H1 (cell line): ENCODE measurements around the gene SUOX. TPM values are rescaled to one million over a fixed set of nuclear protein-coding genes. Genes with fewer than 3 reads are reported as not detected.

ENCODE experiments used
- CTCF ChIA-PET: fragments of 300-600 bp; sonication (Branson Sonifier 250); formaldehyde crosslinking; loops from one replicate; lab custom pipeline; 2021; ENCODE audit not compliant: partially characterized antibody; lab: Charles Lee
- POLR2A ChIA-PET: fragments of 300-600 bp; sonication (Branson Sonifier 250); formaldehyde crosslinking; loops from one replicate; lab custom pipeline; 2021; ENCODE audit warnings: inconsistent platforms; ENCODE audit not compliant: partially characterized antibody; lab: Charles Lee
- DNase-seq, 2 experiments: peaks; one replicate each; pipeline versions ENCODE4 v3.0.0 to v3.0.0-alpha.2; 2010 to 2022; ENCODE audit warnings: low spot score in 2 of 2, low read depth in 1 of 2, mixed read lengths in 1 of 2
- FAIRE-seq: peaks from 2 replicates; lab custom pipeline; 2011; peaks lifted over from hg19 to GRCh38; lab: Jason Lieb, UNC
- H2AFZ ChIP-seq: 2 replicates; pipeline ENCODE4 v1.8.1; 2012; ENCODE audit warnings: low read length, inconsistent platforms
- H2AK5ac ChIP-seq: 2 replicates; pipeline ENCODE4 v1.6.1; 2013; ENCODE audit warnings: low read depth, low read length
- H2BK120ac ChIP-seq: replicated peaks from 2 replicates; pipeline ENCODE3; 2013; ENCODE audit warnings: low read depth, low read length, inconsistent platforms
- H2BK12ac ChIP-seq: 2 replicates; pipeline ENCODE4 v1.6.1; 2013; ENCODE audit warnings: low read depth, low read length
- H2BK15ac ChIP-seq: 2 replicates; pipeline ENCODE4 v1.6.1; 2013; ENCODE audit warnings: low read length
- H2BK20ac ChIP-seq: 2 replicates; pipeline ENCODE4 v1.6.1; 2013; ENCODE audit warnings: low read length
- H2BK5ac ChIP-seq: 2 replicates; pipeline ENCODE4 v1.6.1; 2013; ENCODE audit warnings: low read depth, low read length
- H3K14ac ChIP-seq: 2 replicates; pipeline ENCODE4 v1.6.1; 2013; ENCODE audit warnings: inconsistent platforms; ENCODE audit not compliant: insufficient read length
- H3K18ac ChIP-seq: 2 replicates; pipeline ENCODE4 v1.6.1; 2013; ENCODE audit warnings: low read length; ENCODE audit errors: extremely low read depth
- H3K23ac ChIP-seq: 2 replicates; pipeline ENCODE4 v1.6.1; 2013; ENCODE audit warnings: inconsistent platforms; ENCODE audit not compliant: insufficient read length
- H3K23me2 ChIP-seq: 2 replicates; pipeline ENCODE4 v1.6.1; 2013; ENCODE audit warnings: low read depth, low read length
- H3K27ac ChIP-seq: 2 replicates; pipeline ENCODE4 v1.6.1; 2011; ENCODE audit warnings: low read depth, low read length, inconsistent platforms
- H3K27me3 ChIP-seq, 4 experiments: replicated peaks in 1 of 4; 1 replicate in 1 of 4; 2 replicates in 3 of 4; pipeline versions ENCODE4 v1.6.1 to v1.8.1; 2011 to 2013; ENCODE audit warnings: low read length in 3 of 4, mild to moderate bottlenecking in 3 of 4, inconsistent platforms in 2 of 4, mixed read lengths in 2 of 4, moderate library complexity in 1 of 4; ENCODE audit not compliant: control insufficient read depth in 3 of 4, insufficient read depth in 3 of 4; ENCODE audit errors: extremely low read depth in 1 of 4
- H3K36me3 ChIP-seq, 4 experiments: 2 replicates each; pipeline versions ENCODE4 v1.6.1 to v1.8.1; 2011 to 2013; ENCODE audit warnings: mild to moderate bottlenecking in 4 of 4, low read length in 3 of 4, moderate library complexity in 2 of 4, control low read depth in 1 of 4, inconsistent platforms in 1 of 4; ENCODE audit not compliant: insufficient read depth in 4 of 4, control insufficient read depth in 2 of 4
- H3K4ac ChIP-seq: replicated peaks from 2 replicates; pipeline ENCODE3; 2013; ENCODE audit warnings: low read length, low read depth, mixed read lengths, inconsistent platforms; ENCODE audit not compliant: insufficient read length
- H3K4me1 ChIP-seq, 4 experiments: replicated peaks in 1 of 4; 1 replicate in 1 of 4; 2 replicates in 3 of 4; pipeline versions ENCODE4 v1.6.1 to v1.8.1; 2011 to 2013; ENCODE audit warnings: low read length in 3 of 4, inconsistent platforms in 2 of 4, mixed read lengths in 1 of 4; ENCODE audit not compliant: insufficient read depth in 4 of 4, control insufficient read depth in 3 of 4
- H3K4me2 ChIP-seq, 2 experiments: 2 replicates each; pipeline versions ENCODE4 v1.6.1 to v1.8.1; 2011 to 2013; ENCODE audit warnings: low read depth in 2 of 2, low read length in 2 of 2, control low read depth in 1 of 2, inconsistent platforms in 1 of 2, mild to moderate bottlenecking in 1 of 2; ENCODE audit not compliant: insufficient read depth in 1 of 2
- H3K4me3 ChIP-seq, 4 experiments: fragments of 200-600, 300-600 bp in 1 of 4; sonication (generic), shearing (Covaris generic), sonication (Bioruptor Twin) in 1 of 4; 2 replicates each; pipeline versions ENCODE4 v1.5.1 to v1.8.1; 2011 to 2016; ENCODE audit warnings: low read length in 4 of 4, low read depth in 3 of 4, control low read depth in 2 of 4, inconsistent platforms in 2 of 4, mild to moderate bottlenecking in 2 of 4, mixed read lengths in 1 of 4, moderate library complexity in 1 of 4; ENCODE audit not compliant: insufficient read depth in 2 of 4; ENCODE audit errors: extremely low read depth in 1 of 4
- H3K56ac ChIP-seq: replicated peaks from 2 replicates; pipeline ENCODE3; 2013; ENCODE audit warnings: low read depth, mild to moderate bottlenecking, mixed read lengths, low read length, inconsistent platforms; ENCODE audit not compliant: insufficient read length
- H3K79me1 ChIP-seq: 2 replicates; pipeline ENCODE4 v1.6.1; 2013; ENCODE audit warnings: low read depth, low read length, control low read depth
- H3K79me2 ChIP-seq, 2 experiments: 2 replicates each; pipeline versions ENCODE4 v1.6.1 to v1.8.1; 2012 to 2013; ENCODE audit warnings: low read length in 2 of 2, mild to moderate bottlenecking in 2 of 2, inconsistent platforms in 1 of 2; ENCODE audit not compliant: insufficient read depth in 2 of 2, control insufficient read depth in 1 of 2
- H3K9ac ChIP-seq, 4 experiments: replicated peaks in 1 of 4; 1 replicate in 1 of 4; 2 replicates in 3 of 4; pipeline versions ENCODE4 v1.6.1 to v1.8.1; 2011 to 2013; ENCODE audit warnings: low read depth in 3 of 4, low read length in 3 of 4, control low read depth in 2 of 4, mild to moderate bottlenecking in 2 of 4, moderate library complexity in 2 of 4, inconsistent platforms in 1 of 4; ENCODE audit errors: extremely low read depth in 1 of 4
- H3K9me3 ChIP-seq, 2 experiments: 2 replicates each; pipeline versions ENCODE4 v1.6.1 to v1.8.1; 2012 to 2013; ENCODE audit warnings: mild to moderate bottlenecking in 2 of 2, moderate library complexity in 2 of 2, control low read depth in 1 of 2, inconsistent platforms in 1 of 2, low read depth in 1 of 2, low read length in 1 of 2, mixed read lengths in 1 of 2; ENCODE audit not compliant: insufficient read depth in 2 of 2
- H4K20me1 ChIP-seq, 2 experiments: replicated peaks in 1 of 2; 2 replicates each; pipeline versions ENCODE3 to v1.8.1; 2011 to 2013; ENCODE audit warnings: inconsistent platforms in 2 of 2, low read length in 2 of 2, mild to moderate bottlenecking in 1 of 2; ENCODE audit not compliant: insufficient read depth in 2 of 2, control insufficient read depth in 1 of 2
- H4K5ac ChIP-seq: 2 replicates; pipeline ENCODE4 v1.6.1; 2013; ENCODE audit warnings: low read length, low read depth, mixed read lengths, inconsistent platforms; ENCODE audit not compliant: insufficient read length
- H4K8ac ChIP-seq: 2 replicates; pipeline ENCODE4 v1.8.0; 2013; ENCODE audit warnings: mild to moderate bottlenecking, moderate library complexity, low read length, inconsistent platforms; ENCODE audit not compliant: insufficient read depth; ENCODE audit errors: extremely low read depth
- H4K91ac ChIP-seq: replicated peaks from 2 replicates; pipeline ENCODE3; 2013; ENCODE audit warnings: low read length, mixed read lengths, inconsistent platforms; ENCODE audit not compliant: insufficient read length
- CTCF ChIP-seq, 3 experiments: IDR thresholded peaks; 1 replicate in 2 of 3; 2 replicates in 1 of 3; pipeline versions ENCODE4 v1.5.1 to v1.6.1; 2011; ENCODE audit warnings: low read length in 3 of 3, mild to moderate bottlenecking in 3 of 3, inconsistent platforms in 2 of 3, low read depth in 1 of 3, moderate library complexity in 1 of 3; ENCODE audit not compliant: insufficient read depth in 1 of 3; ENCODE audit errors: control extremely low read depth in 1 of 3
- EZH2 ChIP-seq: fragments of 200-600 bp; sonication (generic); IDR thresholded peaks from 2 replicates; pipeline ENCODE4 v1.7.1; 2012; ENCODE audit warnings: low read depth, mild to moderate bottlenecking, moderate library complexity, low read length, inconsistent platforms; ENCODE audit not compliant: severe bottlenecking
- RAD21 ChIP-seq, 2 experiments: IDR thresholded peaks in 1 of 2; conservative IDR thresholded peaks in 1 of 2; 2 replicates each; pipeline ENCODE4 v1.6.1; 2011; ENCODE audit warnings: low read depth in 2 of 2, low read length in 2 of 2, improper control_type of control experiment in 1 of 2, inconsistent platforms in 1 of 2, mild to moderate bottlenecking in 1 of 2, moderate library complexity in 1 of 2
- SAP30 ChIP-seq: fragments of 300-600 bp; sonication (generic); IDR thresholded peaks from 2 replicates; pipeline ENCODE4 v1.7.1; 2012; ENCODE audit warnings: low read length, moderate library complexity, mild to moderate bottlenecking, inconsistent platforms; ENCODE audit not compliant: insufficient read depth, insufficient replicate concordance
- TAF1 ChIP-seq: IDR thresholded peaks from 2 replicates; pipeline ENCODE4 v1.6.1; 2011; ENCODE audit warnings: mild to moderate bottlenecking, low read depth, low read length
- USF2 ChIP-seq: IDR thresholded peaks from 2 replicates; pipeline ENCODE4 v1.6.1; 2011; ENCODE audit warnings: low read length, improper control_type of control experiment
- WGBS, 2 experiments: shearing (Covaris generic) in 1 of 2; methylation state at CpG; one replicate each; pipeline versions ENCODE4 v1.1.6 to v1.1.7; 2013 to 2015; ENCODE audit warnings: low lambda C conversion rate in 2 of 2, mixed read lengths in 2 of 2, inconsistent platforms in 1 of 2, low coverage in 1 of 2, missing lambda C conversion rate in 1 of 2; ENCODE audit not compliant: insufficient replicate concordance in 2 of 2, insufficient coverage in 1 of 2, insufficient read length in 1 of 2; ENCODE audit errors: extremely low coverage in 1 of 2, missing lambda C conversion rate in 1 of 2; 5-methylcytosine and 5-hydroxymethylcytosine counted together
- polyA plus RNA-seq, 7 experiments: library from polyadenylated mRNA; depleted of rRNA in 3 of 7; stranded (reverse) in 5 of 7; unstranded in 2 of 7; fragments of >200 nt in 5 of 7; fragments of 200-250 nt in 2 of 7; gene quantifications; 1 replicate in 5 of 7; 2 replicates in 1 of 7; 4 replicates in 1 of 7; pipeline versions ENCODE4 v1.2.1 to v1.2.3, GENCODE V29; 2011 to 2013; ENCODE audit warnings: missing spikeins in 2 of 7, mixed read lengths in 2 of 7
- total RNA-seq: library from RNA; stranded (reverse); fragmentation: NEBNext Ultra II Directional; extraction: Animal tissue kit (Norgen Biotek cat#: 25700); gene quantifications from 2 replicates; pipeline ENCODE4 v1.2.1, GENCODE V29; 2021

The SUOX gene
- total and polyA plus RNA-seq, 2 of the 8 experiments (the other 6 are each of a cell fraction or from before 2014, with no cell fraction given), result 22.5 to 31.3 TPM

DNA sequence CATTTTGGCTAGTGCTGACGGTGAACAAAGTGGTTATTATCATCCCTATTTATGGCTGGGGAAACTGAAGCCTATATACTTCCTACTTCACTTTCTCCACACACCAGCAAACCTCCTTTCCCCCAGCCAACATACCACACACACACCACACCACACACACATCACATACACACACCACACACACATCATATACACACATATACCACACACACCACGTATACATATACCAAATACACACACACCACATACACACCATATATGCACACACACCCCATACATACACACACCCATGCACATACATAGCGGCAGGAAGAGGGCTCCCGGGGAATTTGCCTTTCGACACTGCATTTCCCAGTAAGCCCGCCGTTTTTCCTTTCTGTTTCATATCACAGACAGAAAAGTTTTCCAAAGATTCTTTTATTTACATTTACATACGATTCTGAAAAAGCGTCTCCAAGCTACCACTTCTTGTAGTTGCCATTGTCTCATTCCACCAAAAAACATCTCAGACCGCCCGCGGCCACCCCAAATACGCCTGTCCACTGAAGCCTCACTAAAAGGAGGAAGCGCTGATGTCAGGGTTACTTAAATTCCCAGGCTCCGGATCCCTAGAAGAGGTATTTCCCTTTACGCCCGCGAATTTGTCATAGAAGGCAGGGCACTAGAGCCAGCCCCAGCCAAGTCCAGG lies 24.0 kb upstream of the SUOX start:
- peaks cover 2 to 28% (median 14%) of the 10 kb centered on the region in 4 experiments; a peak in 5 of 8 replicates for H3K36me3 ChIP-seq
- H3K4me1 ChIP-seq, result peaks cover 0 to 6% (median 1%) of the 10 kb centered on the region in 4 experiments; a peak in 4 of 7 replicates
- no peak overlapping the region for H4K5ac ChIP-seq
- H2BK15ac ChIP-seq, result peak overlapping the region; percentile 74; the same call in 1 of the 2 replicates
- H3K4me3 ChIP-seq, result peak overlapping the region; percentile 39 to 61 (median 46); a peak in 7 of 8 replicates
- H4K91ac ChIP-seq, result peak overlapping the region; percentile 88
- ChIA-PET POLR2A (interaction anchor here (0.7 to 2.7 kb wide), 22 partner anchors 8 to 261 kb away, joined by 3 to 16 read pairs (median 6); partner anchors contain the start of genes DNAJC14, ERBB3, IKZF4 and MYL6), CTCF (interaction anchor here (1.7 to 2.6 kb wide), 4 partner anchors 11 to 33 kb away, joined by 6 to 14 read pairs (median 7); no protein-coding TSS in a partner anchor)
- H3K23me2 ChIP-seq, result peaks cover 6% of the 10 kb centered on the region
- H3K23ac ChIP-seq, result no peak overlapping the region
- H2AFZ ChIP-seq, result no peak overlapping the region
- peak overlapping the region; percentile 79; the same call in 1 of the 2 replicates for H2AK5ac ChIP-seq
- peak overlapping the region; percentile 79 for H3K56ac ChIP-seq
- no peaks in the 10 kb centered on the region for H3K9me3 ChIP-seq
- no peak overlapping the region for H2BK120ac ChIP-seq
- H3K4me2 ChIP-seq, result peak overlapping the region; percentile 90 to 96
- DNase-seq (no peak), FAIRE-seq (no peak)
- no peak overlapping the region for H3K18ac ChIP-seq
- H2BK20ac ChIP-seq, result no peak overlapping the region
- H2BK5ac ChIP-seq, result no peak overlapping the region
- peak overlapping the region in 3 of 4 experiments; percentile 49 to 65 (median 58); a peak in 5 of 7 replicates for H3K9ac ChIP-seq
- no peaks in the 10 kb centered on the region for H3K27me3 ChIP-seq
- H3K79me2 ChIP-seq, result peaks cover 0 to 35% of the 10 kb centered on the region in 2 experiments; a peak in 3 of 4 replicates
- H3K4ac ChIP-seq, result peak overlapping the region; percentile 97
- H4K8ac ChIP-seq, result no peak overlapping the region; the same call in 1 of the 2 replicates
- peak overlapping the region; percentile 63 for H2BK12ac ChIP-seq
- H3K27ac ChIP-seq, result no peak overlapping the region
- H3K14ac ChIP-seq, result no peak overlapping the region
- H3K79me1 ChIP-seq, result peaks cover 2% of the 10 kb centered on the region; the same call in 1 of the 2 replicates
- 25 to 100% methylated on average over 1 to 18 of the region's 18 CpGs for WGBS, 2 experiments
- peaks cover 0 to 3% of the 10 kb centered on the region in 2 experiments for H4K20me1 ChIP-seq
- TF ChIP-seq EZH2 (no peak), USF2 (no peak), CTCF (IDR thresholded peaks at IDR 0.05; ENCODE audit: control extremely low read depth in 1 of 3, insufficient read depth in 1 of 3, low read depth in 1 of 3, low read length in 3 of 3) (no peak), SAP30 (no peak), TAF1 (0 out of 2 replicates have a peak, but pooled peaks have one; percentile 49), RAD21 (IDR thresholded peaks at IDR 0.05 in 1 of 2, conservative IDR thresholded peaks at IDR 0.05 in 1 of 2; ENCODE audit: low read depth in 2 of 2, low read length in 2 of 2) (no peak)
